Measurements from ENCODE around the gene SLC1A7. TPM values are rescaled to one million over a fixed set of nuclear protein-coding genes. Genes with fewer than 3 reads are reported as not detected.

SLC1A7 gene
- total RNA-seq, 1 donor from 2014 or later = not detected

DNA sequence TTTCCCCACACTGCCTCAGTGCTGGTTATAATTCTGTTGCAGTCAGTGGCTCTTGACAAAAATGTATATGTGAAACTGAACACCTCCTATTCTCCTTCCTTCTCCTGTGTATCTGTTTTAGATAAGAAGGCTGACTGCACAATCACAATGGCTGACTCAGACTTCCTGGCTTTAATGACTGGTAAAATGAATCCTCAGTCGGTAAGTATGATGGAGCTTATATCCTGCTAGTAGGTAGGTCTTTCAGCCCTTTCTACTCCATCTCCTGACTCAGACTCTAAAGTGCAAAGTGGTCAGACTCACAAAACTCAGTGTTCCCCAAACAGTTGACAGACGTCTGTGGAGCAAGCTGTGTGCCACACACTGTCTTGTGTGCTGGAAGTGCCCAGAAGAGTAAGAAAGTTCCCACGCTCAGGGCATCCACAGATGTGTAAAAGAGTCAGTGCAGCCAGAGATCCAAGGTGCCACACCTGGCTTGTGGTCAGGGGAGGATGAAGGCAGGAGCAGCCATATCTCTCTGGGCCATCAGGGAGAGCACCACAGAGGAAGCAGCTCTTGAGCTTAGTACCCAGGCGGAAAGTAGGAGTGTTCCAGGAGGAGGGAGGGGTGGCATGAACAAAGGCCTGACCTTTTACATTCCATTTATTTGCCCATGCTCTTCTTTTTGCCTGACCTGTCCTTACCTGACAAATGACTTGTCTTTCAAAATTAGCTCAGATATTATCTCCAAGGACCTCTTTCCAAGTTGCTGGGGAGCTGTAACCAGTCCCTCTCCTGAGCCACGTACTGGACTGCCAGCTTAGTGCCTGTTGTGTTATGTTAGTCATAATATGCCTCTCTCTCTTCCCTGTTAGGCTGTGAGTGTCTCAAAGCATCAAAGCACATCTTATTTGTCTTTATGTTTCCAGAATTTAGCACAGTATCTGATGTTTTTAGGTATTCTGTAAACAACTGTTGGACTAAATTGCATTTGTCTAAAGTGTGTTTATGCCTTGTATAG is 94.4 kb downstream of the SLC1A7 start:
- DNase-seq (ENCODE audit: low read depth) (peak; percentile 89), FAIRE-seq (no peak)
- Histone ChIP-seq H3K36me3 (ENCODE audit: control insufficient read depth, insufficient read depth, low read length) (peaks cover 2% of the 10 kb centered on the region), H3K27me3 (ENCODE audit: control insufficient read depth, insufficient read depth, low read length) (no peaks in the 10 kb centered on the region), H3K4me3 (ENCODE audit: low read depth, low read length) (no peak overlapping the region)
- TF ChIP-seq, protein P1, sequence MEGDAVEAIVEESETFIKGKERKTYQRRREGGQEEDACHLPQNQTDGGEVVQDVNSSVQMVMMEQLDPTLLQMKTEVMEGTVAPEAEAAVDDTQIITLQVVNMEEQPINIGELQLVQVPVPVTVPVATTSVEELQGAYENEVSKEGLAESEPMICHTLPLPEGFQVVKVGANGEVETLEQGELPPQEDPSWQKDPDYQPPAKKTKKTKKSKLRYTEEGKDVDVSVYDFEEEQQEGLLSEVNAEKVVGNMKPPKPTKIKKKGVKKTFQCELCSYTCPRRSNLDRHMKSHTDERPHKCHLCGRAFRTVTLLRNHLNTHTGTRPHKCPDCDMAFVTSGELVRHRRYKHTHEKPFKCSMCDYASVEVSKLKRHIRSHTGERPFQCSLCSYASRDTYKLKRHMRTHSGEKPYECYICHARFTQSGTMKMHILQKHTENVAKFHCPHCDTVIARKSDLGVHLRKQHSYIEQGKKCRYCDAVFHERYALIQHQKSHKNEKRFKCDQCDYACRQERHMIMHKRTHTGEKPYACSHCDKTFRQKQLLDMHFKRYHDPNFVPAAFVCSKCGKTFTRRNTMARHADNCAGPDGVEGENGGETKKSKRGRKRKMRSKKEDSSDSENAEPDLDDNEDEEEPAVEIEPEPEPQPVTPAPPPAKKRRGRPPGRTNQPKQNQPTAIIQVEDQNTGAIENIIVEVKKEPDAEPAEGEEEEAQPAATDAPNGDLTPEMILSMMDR (IDR thresholded peaks at IDR 0.05; ENCODE audit: insufficient read depth, low read length, severe bottlenecking) = no peak

DNA sequence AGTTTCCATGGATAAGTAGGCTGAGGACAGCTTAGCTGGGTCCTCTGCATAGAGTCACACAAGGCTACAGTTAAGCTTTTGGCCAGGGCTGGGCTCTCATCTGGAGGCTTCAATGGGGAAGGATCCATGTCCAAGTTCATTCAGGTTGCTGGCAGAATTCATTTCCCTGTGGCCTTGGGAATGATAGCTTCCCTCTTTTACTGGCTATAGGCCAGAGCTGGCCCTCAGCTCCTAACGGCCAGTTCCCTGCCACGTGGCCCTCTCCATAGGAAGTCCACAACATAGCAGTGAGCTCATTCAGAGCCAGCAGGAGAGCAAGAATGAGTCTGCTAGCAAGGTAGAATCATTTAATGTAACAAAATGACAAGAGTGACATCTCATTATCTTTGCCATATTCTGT is 95.5 kb downstream of the SLC1A7 start:
- H3K4me3 ChIP-seq (ENCODE audit: low read depth, low read length) = no peak overlapping the region
- FAIRE-seq (no peak), DNase-seq (ENCODE audit: low read depth) (no peak)
- no peaks in the 10 kb centered on the region for H3K27me3 ChIP-seq (ENCODE audit: control insufficient read depth, insufficient read depth, low read length)
- TF ChIP-seq, protein P1 (IDR thresholded peaks at IDR 0.05; ENCODE audit: insufficient read depth, low read length, severe bottlenecking) = no peak
- peaks cover 2% of the 10 kb centered on the region for H3K36me3 ChIP-seq (ENCODE audit: control insufficient read depth, insufficient read depth, low read length)

DNA sequence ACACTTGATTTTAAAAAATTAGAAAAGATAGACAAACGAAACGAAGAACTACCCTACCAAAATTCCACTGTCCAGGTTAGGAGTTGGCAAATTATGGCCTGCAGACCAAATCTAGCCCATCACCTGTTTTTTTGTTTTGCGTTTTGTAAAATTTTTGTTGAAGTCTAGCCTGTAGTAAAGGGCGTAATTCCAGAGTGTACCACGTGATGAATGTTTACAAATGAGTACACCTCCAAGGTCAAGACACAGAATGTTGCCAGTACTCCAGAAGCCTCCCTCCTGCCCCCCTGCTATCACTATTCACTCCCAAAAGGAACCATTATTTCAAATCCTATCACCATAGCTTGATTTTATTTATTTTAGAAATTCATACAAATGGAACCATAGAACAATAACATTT is 97.5 kb downstream of the SLC1A7 start:
- peaks cover 2% of the 10 kb centered on the region for H3K36me3 ChIP-seq (ENCODE audit: control insufficient read depth, insufficient read depth, low read length)
- TF ChIP-seq, protein P1 (IDR thresholded peaks at IDR 0.05; ENCODE audit: insufficient read depth, low read length, severe bottlenecking) = no peak
- FAIRE-seq = no peak
- no peak overlapping the region for H3K4me3 ChIP-seq (ENCODE audit: low read depth, low read length)
- DNase-seq (ENCODE audit: low read depth) = no peak
- no peaks in the 10 kb centered on the region for H3K27me3 ChIP-seq (ENCODE audit: control insufficient read depth, insufficient read depth, low read length)

DNA sequence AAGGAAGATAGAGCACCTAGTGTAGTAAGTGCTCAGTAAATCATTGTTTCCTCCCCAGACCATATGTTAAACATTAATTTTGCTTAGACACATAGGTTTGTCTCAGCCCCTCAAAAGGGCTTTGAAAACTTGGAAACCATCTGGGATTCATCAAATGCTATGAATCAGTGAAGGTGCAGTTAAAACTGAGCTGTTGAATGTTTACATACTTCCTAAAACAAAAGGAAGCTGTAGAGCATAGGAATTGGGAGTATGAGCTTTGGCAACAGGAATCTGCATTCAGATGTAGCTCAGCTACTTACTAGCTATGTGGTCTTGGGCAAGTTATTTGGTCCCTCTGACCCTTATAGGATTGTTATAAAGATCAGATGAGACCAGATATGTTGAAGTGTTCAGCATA is 99.2 kb downstream of the SLC1A7 start:
- Histone ChIP-seq H3K27me3 (ENCODE audit: control insufficient read depth, insufficient read depth, low read length) (no peaks in the 10 kb centered on the region), H3K4me3 (ENCODE audit: low read depth, low read length) (no peak overlapping the region), H3K36me3 (ENCODE audit: control insufficient read depth, insufficient read depth, low read length) (peaks cover 1% of the 10 kb centered on the region)
- TF ChIP-seq, protein P1 (IDR thresholded peaks at IDR 0.05; ENCODE audit: insufficient read depth, low read length, severe bottlenecking) = no peak
- DNase-seq (ENCODE audit: low read depth) (no peak), FAIRE-seq (no peak)

DNA sequence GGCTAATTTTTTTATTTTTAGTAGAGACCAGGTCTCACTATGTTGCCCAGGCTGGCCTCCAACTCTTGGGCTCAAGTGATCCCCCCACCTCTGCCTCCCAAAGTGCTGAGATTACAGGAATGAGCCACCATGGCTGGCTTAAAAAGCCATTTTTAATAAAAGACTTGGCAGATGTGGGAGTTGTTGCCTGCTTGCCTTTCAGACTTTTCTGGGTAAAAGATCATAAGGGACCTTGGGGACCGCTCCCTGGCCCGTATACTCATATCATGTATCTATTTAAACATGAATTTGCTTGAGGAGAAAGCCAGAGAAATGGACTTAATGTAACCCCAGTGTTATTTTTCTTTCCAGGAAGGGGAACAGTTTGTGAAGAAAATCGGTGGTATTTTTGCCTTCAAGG is 103.9 kb downstream of the SLC1A7 start:
- H3K4me3 ChIP-seq (ENCODE audit: low read depth, low read length) = no peak overlapping the region
- DNase-seq (ENCODE audit: low read depth) (no peak), FAIRE-seq (no peak)
- peaks cover 1% of the 10 kb centered on the region for H3K36me3 ChIP-seq (ENCODE audit: control insufficient read depth, insufficient read depth, low read length)
- H3K27me3 ChIP-seq (ENCODE audit: control insufficient read depth, insufficient read depth, low read length) = no peaks in the 10 kb centered on the region
- TF ChIP-seq, protein P1 (IDR thresholded peaks at IDR 0.05; ENCODE audit: insufficient read depth, low read length, severe bottlenecking) = no peak

Other genes starting within 250 kb of the SLC1A7 start
- 29.2 and 49.3 TPM in 2 replicates for gene ECHDC2, start 220.9 kb downstream of the SLC1A7 start, total RNA-seq
- 65.8 and 82.7 TPM in 2 replicates for gene SCP2, start 215.4 kb downstream of the SLC1A7 start, total RNA-seq
- gene PODN, start 80.4 kb downstream of the SLC1A7 start, total RNA-seq = 0.53 TPM in 1 of 2 replicates, not detected in the other
- gene CPT2, start 54.2 kb upstream of the SLC1A7 start, total RNA-seq = 5.5 and 15.0 TPM in 2 replicates
- gene CZIB, start 78.0 kb upstream of the SLC1A7 start, total RNA-seq = 37.9 and 47.9 TPM in 2 replicates
- 33.7 and 53.1 TPM in 2 replicates for gene MAGOH, start 95.9 kb upstream of the SLC1A7 start, total RNA-seq
- 6.7 and 8.4 TPM in 2 replicates for gene LRP8, start 185.4 kb upstream of the SLC1A7 start, total RNA-seq